Measurements from ENCODE around the gene JMJD7.

Gene JMJD7

DNA sequence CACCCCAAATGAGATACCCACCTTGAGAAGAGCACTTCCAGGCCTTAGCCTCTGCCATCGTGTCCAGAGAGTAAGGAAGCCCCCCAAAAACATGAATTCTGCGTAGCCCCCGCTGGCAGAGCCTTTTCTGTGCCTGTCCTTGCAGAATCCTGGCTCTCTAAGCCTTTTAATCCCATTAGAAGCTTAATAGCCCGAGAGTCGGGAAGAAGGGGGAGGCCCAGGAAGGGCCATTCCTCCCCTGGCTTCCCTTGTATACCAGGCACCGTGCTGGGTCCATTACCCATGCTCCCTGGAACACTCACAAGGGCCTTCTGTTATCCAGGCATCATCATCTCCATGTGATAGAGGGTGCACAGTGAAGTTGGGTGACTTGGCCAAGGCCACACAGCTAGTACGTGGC, 58.8 kb downstream of the JMJD7 start:
- TF ChIP-seq CTCF (IDR thresholded peaks at IDR 0.05; ENCODE audit: borderline replicate concordance, insufficient read depth, low read depth, low read length) = no peak
- no peak overlapping the region for H3K4me3 ChIP-seq (ENCODE audit: low read depth, low read length)

GRCh38 chr15:41887161-41887560, 59.3 kb downstream of the JMJD7 start:
- no peak for TF ChIP-seq CTCF (IDR thresholded peaks at IDR 0.05; ENCODE audit: borderline replicate concordance, insufficient read depth, low read depth, low read length)
- no peak overlapping the region for H3K4me3 ChIP-seq (ENCODE audit: low read depth, low read length)

Data from GM12875 (cell line).